Activated gamma-delta T cell treated with Interleukin-2 at 50 U/mL for 16 hours (primary cell): ENCODE results near the gene C19orf33.
"Not testable (repeated sequence)": the region's sequence is repeated elsewhere in the genome, so short reads cannot be mapped to it uniquely, and the experiment has no call there.

Experiments
- DNase-seq: peaks from one replicate; pipeline ENCODE4 v3.0.0-alpha.2; 2020

C19orf33 gene

DNA sequence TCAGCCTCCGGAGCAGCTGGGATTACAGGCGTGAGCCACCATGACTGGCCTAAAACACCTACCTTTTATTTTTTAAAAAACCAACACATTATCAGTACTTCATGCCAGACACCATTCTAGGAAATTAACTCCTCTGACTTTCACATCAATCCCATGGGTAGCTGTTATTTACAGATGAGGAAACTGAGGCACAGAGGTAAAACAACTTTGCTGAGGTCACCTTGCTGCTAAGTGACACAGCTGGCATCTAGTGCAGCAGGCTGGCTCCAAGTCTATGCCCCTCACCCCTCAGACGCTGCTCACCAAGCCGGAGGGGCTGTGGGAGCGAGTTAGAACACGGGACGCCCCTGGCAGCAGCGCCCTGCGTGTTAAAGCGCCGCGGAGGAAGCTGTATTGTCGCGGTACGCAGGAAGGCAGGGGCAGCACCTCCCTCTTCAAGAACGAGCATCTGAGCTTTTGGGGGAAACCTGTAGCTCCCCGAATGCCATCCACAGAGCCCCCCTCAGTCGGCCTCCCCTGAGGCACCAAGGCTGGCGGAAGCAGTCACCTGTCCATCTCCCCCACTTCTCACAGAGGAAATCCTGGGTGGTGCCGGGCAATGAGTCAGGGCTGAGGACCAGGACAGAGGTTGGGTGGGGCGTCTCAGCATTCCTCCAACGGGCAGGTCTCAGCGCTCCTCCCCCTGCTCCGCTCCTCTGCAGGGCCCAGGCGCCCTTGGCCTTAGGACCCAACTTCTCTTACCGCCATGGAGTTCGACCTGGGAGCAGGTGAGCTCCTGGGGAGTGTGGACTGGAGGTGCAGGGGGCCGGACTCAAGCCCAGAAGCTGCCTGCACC, at the start of gene C19orf33:
TSS of gene C19orf33 (plus strand) at position 735 of the 835 bp plus-strand sequence. CDS start at position 746, 11 bp downstream.
- DNase-seq = no peak

DNA sequence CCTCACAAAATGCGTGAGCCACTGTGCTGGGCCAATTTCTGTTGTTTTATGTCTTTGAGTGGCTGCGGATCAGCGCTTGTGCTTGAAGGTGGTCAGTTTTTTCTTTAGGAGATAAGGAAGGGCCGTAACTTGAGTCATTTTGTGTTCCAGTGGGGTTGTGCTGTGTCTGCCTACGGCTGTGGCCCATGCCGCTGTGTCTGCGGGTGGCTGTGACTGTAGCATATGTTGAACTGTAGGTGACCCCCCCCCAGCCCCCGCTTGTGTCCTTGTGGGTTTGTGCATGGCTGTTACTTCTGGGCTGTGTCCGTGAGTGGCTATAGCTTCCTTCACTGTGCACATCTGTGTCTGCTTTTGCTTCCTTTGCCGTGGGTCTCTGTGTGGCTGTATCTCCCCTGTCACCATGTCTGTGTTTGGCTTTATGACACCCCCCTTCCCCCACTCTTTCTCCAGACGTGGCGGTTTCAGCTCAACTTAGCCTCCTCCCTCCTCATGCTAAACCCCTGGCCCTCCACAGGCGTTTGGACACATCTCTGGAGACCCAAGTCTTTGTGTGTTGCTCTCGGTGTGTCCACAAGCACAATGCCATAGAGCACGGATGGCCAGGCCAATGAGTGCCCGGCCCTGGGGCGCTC, 48.6 kb upstream of the C19orf33 start:
- DNase-seq = no peak

DNA sequence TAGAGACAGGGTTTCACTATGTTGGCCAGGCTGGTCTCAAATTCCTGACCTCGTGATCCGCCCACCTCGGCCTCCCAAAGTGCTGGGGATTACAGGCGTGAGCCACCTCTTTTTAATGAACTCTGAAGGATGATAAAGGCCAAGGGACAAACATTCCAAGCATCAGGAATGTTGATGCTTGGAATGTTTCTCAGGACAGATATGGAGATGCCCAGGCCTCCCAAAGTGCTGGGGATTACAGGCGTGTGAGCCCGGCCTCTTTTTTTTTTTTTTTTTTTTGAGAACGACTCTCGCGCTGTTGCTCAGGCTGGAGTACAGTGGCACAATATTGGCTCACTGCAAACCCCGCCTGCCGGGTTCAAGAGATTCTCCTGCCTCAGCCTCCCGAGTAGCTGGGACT, 42.1 kb upstream of the C19orf33 start:
- DNase-seq = not testable (repeated sequence)

- no peak for DNase-seq
Observed at GRCh38 chr19:38262585-38263268, 41.3 kb upstream of the C19orf33 start.

DNA sequence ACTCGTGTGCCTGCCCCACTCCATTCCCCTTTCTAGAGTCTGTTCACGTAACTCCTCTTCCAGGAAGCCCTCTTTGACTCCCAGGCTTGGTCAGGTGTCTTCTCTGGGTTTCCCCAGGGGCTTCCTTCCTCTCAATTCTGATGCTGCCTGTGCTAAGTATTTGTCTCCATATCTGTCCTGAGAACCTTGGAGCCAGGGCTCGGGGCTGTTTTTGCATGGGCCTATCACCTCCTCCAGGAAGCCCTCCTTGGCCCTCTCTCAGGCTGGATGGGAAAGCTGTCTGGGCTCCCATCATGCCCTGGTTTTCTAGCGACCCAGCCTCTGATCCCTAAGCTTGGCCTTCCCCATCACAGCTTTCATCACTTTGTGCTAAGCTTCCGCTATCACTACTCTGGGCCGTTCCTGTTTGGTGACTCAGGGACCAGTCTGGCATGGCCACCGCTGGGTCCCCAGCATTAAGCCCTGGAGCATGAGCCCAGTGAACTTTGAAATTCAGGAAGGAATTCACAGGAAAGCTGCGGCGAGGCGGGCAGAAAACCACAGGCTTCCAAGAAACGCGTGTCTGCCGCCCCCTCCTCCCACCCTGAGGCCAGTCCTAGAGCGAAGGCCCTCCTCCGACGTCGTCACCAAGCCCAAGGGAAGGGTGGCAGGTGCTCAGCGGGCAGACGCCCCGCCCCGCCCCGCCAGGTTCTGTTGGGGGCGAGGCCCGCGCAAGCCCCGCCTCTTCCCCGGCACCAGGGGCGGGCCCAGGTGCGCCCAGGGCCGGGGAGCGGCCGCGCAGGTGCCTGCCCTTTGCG, 40.2 kb upstream of the C19orf33 start:
- peak; percentile 56 for DNase-seq

DNA sequence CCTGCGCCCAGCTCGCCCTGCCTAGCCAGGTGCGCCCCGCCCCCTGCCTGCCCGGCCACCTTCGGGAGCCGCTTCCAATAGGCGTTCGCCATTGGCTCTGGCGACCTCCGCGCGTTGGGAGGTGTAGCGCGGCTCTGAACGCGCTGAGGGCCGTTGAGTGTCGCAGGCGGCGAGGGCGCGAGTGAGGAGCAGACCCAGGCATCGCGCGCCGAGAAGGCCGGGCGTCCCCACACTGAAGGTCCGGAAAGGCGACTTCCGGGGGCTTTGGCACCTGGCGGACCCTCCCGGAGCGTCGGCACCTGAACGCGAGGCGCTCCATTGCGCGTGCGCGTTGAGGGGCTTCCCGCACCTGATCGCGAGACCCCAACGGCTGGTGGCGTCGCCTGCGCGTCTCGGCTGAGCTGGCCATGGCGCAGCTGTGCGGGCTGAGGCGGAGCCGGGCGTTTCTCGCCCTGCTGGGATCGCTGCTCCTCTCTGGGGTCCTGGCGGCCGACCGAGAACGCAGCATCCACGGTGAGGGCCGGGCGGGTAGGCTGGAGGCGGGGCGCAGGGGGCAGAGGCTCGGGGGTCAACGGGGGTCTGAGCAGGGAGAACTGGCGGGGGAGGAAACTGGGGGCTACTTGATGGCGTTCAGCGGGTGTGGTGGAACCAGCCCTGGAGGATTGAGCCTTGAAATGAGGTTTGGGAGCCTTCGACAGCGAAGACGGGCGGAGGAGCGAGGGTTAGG, 39.4 kb upstream of the C19orf33 start, which contains the start of gene SPINT2:
TSS of gene SPINT2 (plus strand) at position 88 of the 727 bp plus-strand sequence. CDS start at position 408, 320 bp downstream.
- DNase-seq = peak; percentile 32

DNA sequence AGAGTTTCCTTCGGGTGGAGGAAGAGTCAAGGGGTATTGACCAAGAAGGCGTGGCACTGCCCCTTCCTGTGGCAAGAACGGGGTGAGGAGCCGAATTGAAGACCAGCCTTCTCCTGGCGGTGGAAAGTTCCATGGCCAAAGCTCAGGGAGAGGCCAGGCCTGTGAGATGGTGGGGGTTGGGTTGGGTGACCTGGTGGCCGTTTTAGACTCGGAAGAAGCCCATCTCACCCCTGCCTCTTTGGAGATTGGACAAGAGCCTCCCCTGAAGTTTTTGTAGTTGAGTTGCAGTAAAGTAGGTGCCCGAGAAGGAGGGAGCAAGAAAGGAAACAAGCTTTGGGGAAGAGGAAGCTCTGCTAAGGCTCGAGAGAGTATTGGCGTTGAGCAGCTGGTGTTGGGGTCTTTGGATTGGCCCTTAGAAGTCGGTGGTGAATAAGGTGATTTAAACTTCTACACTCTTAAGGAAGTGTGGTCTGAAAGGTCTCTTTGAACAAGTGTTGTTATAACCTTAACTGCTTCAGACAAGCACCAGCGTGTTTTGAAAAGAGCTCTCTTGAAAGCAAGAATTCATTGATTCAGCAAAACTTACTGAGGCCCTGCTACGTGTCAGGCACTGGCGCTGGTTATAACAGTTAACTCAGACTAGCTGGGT, 38.7 kb upstream of the C19orf33 start:
- DNase-seq = no peak

GRCh38 chr19:38265921-38266429, 38.1 kb upstream of the C19orf33 start:
- no peak for DNase-seq

DNA sequence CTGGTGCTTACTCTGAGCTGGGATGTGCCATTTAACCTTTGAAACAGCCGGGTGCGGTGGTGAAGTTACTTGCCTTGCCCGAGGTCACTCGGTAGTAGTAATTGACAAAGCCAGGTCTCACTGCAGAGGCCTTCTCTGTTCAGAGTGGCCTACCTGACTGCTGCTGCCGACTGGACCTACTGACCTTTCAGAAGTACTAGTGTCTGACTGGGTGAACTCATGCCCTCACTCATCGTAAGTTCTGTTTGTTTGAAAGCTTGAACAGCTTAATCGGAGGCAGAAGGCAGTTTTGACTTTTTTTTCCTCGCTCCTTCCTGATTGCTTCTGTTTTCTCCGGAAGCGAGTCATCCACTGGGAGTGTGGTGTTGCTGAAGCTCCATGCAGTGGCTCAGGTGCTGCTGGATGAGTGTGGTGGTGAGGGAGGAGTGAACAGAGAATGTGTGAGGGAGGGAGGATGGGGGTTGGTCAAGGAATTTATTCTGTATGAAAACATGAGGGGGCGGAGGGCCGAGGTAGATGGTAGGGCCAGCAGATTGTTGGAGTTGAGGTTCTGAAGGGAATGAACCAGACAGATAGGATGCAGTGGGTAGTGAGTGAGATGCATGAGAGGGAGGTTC, 37.0 kb upstream of the C19orf33 start:
- DNase-seq = no peak

DNA sequence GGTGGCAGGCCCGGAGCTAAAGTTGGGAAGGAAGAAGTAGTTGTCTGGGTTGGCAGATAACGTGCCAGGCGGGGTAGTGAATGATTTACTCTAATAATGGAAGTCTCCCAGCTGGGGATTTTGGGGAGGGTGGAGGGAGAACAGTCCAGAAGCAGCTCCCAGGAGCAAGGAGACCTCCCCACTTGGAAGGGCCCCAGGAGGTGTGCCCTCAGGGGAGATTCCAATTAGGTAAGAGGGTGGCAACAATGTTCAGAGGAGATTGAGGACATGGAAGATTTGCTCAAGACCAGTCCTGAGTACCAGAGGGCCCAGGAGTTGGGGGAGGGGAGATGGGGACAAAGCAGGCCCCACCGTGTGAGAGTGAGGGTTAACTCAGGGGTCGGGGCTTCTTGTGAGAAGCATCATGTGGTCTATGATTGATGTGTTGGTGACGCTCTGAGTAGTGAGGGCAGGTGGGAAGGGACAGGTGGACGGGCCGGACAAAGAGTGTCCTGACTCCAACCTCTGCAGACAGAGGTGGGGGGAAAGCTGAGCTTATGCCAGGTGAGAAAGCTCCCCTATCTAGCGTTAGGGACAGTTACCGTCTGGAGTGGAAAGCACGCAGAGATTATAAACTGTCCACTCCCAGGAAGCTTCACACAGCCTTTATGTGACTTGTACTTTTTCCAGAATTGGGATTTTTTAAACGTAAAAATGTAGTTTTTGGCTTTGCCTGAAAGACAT, 36.1 kb upstream of the C19orf33 start:
- DNase-seq = no peak

DNA sequence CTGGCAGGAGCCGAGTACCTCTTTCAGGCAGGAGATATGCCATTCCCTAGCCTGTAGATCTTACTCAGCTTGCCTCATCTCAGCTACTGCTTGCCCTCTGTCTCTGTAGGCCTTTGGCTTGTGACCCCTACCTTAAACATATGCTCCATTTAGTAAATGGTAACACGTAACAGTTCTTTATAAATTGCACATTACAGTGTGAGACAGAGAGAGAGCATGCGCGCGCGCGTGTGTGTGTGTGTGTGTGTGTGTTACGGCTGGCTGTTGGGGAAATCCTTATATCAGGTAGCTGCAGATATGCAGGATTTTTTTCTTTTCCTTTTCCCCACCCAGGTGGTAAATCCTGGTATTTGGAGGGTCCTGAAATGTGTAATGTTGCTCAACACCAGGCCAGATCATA, 35.5 kb upstream of the C19orf33 start:
- no peak for DNase-seq

DNA sequence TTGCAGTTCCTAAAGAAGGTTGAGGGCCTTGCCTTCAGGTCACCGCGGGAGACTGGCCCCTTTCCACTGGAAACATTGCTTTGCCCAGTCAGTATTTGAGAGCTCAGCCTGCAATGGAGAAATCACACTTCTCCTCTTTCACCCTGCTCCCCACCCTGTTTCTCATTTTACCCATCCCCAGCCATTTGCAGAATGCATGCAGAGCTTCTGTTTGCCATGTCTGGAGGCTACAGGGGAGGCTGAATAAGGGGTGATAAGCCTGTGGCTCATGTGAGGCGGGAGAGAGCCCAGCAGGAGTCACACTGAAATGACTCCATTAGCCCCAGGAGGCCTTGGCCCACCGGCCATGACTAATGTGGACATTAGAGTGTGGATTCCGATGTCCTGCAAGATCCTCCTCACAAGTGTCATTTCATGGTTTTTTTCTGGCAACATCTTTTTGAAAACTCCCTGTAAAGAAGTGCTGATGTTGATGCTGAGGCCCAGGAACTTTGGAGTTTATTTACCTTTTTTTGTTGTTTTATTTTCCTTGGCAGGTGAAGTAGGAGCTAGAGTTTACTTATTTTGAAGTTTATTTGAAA, 33.4 kb upstream of the C19orf33 start:
- DNase-seq = no peak

DNA sequence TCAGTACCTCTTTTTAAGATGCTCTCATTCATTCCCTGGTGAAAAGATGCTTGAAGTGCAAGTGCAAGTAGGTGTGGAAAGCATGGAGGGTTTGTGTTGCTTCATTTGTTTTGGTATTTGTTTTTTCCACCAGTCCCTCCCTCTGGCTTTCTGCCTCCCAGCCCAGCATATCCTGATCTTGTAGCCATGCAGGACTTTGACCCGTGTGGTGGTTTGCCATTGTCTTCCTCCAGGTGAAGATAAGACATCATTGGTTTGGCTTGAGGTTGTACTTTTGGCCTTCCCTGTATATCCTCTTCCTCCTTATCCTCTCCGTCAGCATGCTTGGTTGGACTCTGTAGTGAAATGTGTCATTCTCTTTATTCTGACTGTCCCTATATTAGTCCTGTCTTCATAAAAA, 30.6 kb upstream of the C19orf33 start:
- DNase-seq = no peak

GRCh38 chr19:38274739-38275138, 29.3 kb upstream of the C19orf33 start:
- DNase-seq = no peak

DNA sequence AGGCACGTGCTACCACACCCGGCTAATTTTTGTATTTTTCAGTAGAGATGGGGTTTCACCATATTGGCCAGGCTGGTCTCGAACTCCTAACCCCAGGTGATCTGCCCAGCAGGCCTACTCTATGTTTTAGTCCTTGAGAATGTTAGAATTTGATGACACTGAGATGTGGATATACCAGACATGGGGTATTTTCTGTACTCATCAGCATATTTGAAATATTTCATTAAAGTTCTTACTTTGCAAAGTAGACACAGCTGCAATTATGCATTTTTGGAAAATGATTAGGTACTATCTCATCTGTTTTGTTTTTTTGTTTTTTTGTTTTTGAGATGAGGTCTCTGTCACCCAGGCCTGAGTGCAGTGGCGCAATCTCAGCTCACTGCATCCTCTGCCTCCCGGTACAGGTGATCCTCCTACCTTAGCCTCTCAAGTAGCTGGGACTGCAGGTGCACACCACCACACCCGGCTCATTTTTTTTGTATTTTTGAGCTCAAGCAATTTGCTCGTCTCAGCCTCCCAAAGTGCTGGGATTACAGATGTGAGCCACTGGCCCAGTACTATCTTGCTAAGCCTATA, 27.0 kb upstream of the C19orf33 start:
- no peak for DNase-seq

- DNase-seq = no peak
Observed at GRCh38 chr19:38277549-38277948, 26.5 kb upstream of the C19orf33 start.

- DNase-seq = no peak
Observed at GRCh38 chr19:38277969-38278680, 25.9 kb upstream of the C19orf33 start.

- no peak for DNase-seq
Observed at GRCh38 chr19:38278751-38279150, 25.3 kb upstream of the C19orf33 start.
